Measurements from ENCODE around the gene PIGX.
A peak's percentile ranks its signal among the peaks of the same experiment; 100 is the strongest.
"Not testable (repeated sequence)": the region's sequence is repeated elsewhere in the genome, so short reads cannot be mapped to it uniquely, and the experiment has no call there.

Gene PIGX

GRCh38 chr3:196706327-196706726, 5.8 kb upstream of the PIGX start:
- DNase-seq (ENCODE audit: low spot score): no peak
- Histone ChIP-seq H3K4me3 (no peak overlapping the region), H3K27ac (no peak overlapping the region)
- no peak for TF ChIP-seq CTCF (IDR thresholded peaks at IDR 0.05)

GRCh38 chr3:196706731-196707130, 5.4 kb upstream of the PIGX start:
- no peak for DNase-seq (ENCODE audit: low spot score)
- no peak overlapping the region for H3K27ac ChIP-seq

GRCh38 chr3:196707566-196707965, 4.6 kb upstream of the PIGX start:
- Histone ChIP-seq H3K27ac (no peak overlapping the region), H3K4me3 (no peak overlapping the region)
- TF ChIP-seq CTCF (IDR thresholded peaks at IDR 0.05): no peak
- DNase-seq (ENCODE audit: low spot score): no peak

More at GRCh38 chr3:196706731-196707130, 5.4 kb upstream of the PIGX start:
- TF ChIP-seq CTCF (IDR thresholded peaks at IDR 0.05): no peak
- no peak overlapping the region for H3K4me3 ChIP-seq

- no peak for TF ChIP-seq CTCF (IDR thresholded peaks at IDR 0.05)
- DNase-seq (ENCODE audit: low spot score): no peak
- no peak overlapping the region for H3K4me3 ChIP-seq
Measured at GRCh38 chr3:196708467-196708866, 3.7 kb upstream of the PIGX start.

GRCh38 chr3:196712514-196713413, 587 bp downstream of the PIGX start:
- TF ChIP-seq CTCF (IDR thresholded peaks at IDR 0.05): no peak
- peak; percentile 80 for DNase-seq (ENCODE audit: low spot score)
- Histone ChIP-seq H3K27ac (peak overlapping the region; percentile 94 to 96), H3K4me3 (peak overlapping the region; percentile 82)

More at GRCh38 chr3:196708467-196708866, 3.7 kb upstream of the PIGX start:
- H3K27ac ChIP-seq: no peak overlapping the region

GRCh38 chr3:196717162-196717561, 5.0 kb downstream of the PIGX start:
- H3K4me3 ChIP-seq; H3K27ac ChIP-seq; DNase-seq (ENCODE audit: low spot score): not testable (repeated sequence)

- Histone ChIP-seq H3K27ac (no peak overlapping the region), H3K4me3 (no peak overlapping the region)
- no peak for TF ChIP-seq CTCF (IDR thresholded peaks at IDR 0.05)
- DNase-seq (ENCODE audit: low spot score): no peak
Measured at GRCh38 chr3:196721097-196721496, 8.9 kb downstream of the PIGX start.

Data from coronary artery (tissue), 2 donors.